ENCODE measurements around the gene KMT5B. TPM values are rescaled to one million over a fixed set of nuclear protein-coding genes. Genes with fewer than 3 reads are reported as not detected.

KMT5B gene
- polyA plus RNA-seq (2012; ENCODE audit: insufficient read depth, insufficient read length, low read depth) = 42.5 TPM

GRCh38 chr11:68213135-68213515 lies at the start of gene KMT5B:
KMT5B (minus strand) TSS chr11:68213296; CDS start chr11:68190076, 23,220 bp downstream.
- no peak for DNase-seq
- no peak for TF ChIP-seq CTCF (IDR thresholded peaks at IDR 0.05; ENCODE audit: low read depth, low read length)
- Histone ChIP-seq H3K36me3 (no peaks in the 10 kb centered on the region), H3K27me3 (no peaks in the 10 kb centered on the region), H3K4me3 (ENCODE audit: low read depth, low read length) (peak within 1 kb of the TSS; percentile 96), H3K9me3 (no peaks in the 10 kb centered on the region), H3K4me1 (peaks cover 3% of the 10 kb centered on the region; the same call in 1 of the 2 replicates)

GRCh38 chr11:68262544-68262827 lies 49.4 kb upstream of the KMT5B start:
- peaks cover 16% of the 10 kb centered on the region for H3K36me3 ChIP-seq
- no peak for TF ChIP-seq CTCF (IDR thresholded peaks at IDR 0.05; ENCODE audit: low read depth, low read length)

GRCh38 chr11:68261749-68262543 lies 48.9 kb upstream of the KMT5B start:
- peaks cover 13% of the 10 kb centered on the region for H3K36me3 ChIP-seq
- no peaks in the 10 kb centered on the region for H3K27me3 ChIP-seq
- H3K4me1 ChIP-seq = no peaks in the 10 kb centered on the region
- TF ChIP-seq CTCF (IDR thresholded peaks at IDR 0.05; ENCODE audit: low read depth, low read length) = no peak
- H3K9me3 ChIP-seq = no peaks in the 10 kb centered on the region
- no peak for DNase-seq
- H3K4me3 ChIP-seq (ENCODE audit: low read depth, low read length) = no peak overlapping the region

More at GRCh38 chr11:68262544-68262827, 49.4 kb upstream of the KMT5B start:
- H3K4me1 ChIP-seq = no peaks in the 10 kb centered on the region
- no peak overlapping the region for H3K4me3 ChIP-seq (ENCODE audit: low read depth, low read length)
- H3K27me3 ChIP-seq = no peaks in the 10 kb centered on the region
- no peaks in the 10 kb centered on the region for H3K9me3 ChIP-seq
- DNase-seq = no peak

- no peaks in the 10 kb centered on the region for H3K9me3 ChIP-seq
- H3K4me1 ChIP-seq = no peaks in the 10 kb centered on the region
- no peak overlapping the region for H3K4me3 ChIP-seq (ENCODE audit: low read depth, low read length)
- no peaks in the 10 kb centered on the region for H3K27me3 ChIP-seq
- TF ChIP-seq CTCF (IDR thresholded peaks at IDR 0.05; ENCODE audit: low read depth, low read length) = no peak
- H3K36me3 ChIP-seq = peaks cover 13% of the 10 kb centered on the region
- DNase-seq = no peak
Observed at GRCh38 chr11:68261006-68261405, 47.9 kb upstream of the KMT5B start.

GRCh38 chr11:68260484-68260883 lies 47.4 kb upstream of the KMT5B start:
- Histone ChIP-seq H3K4me3 (ENCODE audit: low read depth, low read length) (no peak overlapping the region), H3K27me3 (no peaks in the 10 kb centered on the region), H3K36me3 (peaks cover 13% of the 10 kb centered on the region), H3K9me3 (no peaks in the 10 kb centered on the region), H3K4me1 (no peaks in the 10 kb centered on the region)
- no peak for DNase-seq
- TF ChIP-seq CTCF (IDR thresholded peaks at IDR 0.05; ENCODE audit: low read depth, low read length) = no peak

Measured in BE2C (cell line).